Measurements from ENCODE around the gene ZNF500. TPM values are rescaled to one million over a fixed set of nuclear protein-coding genes. Genes with fewer than 3 reads are reported as not detected.

ZNF500 gene
- total and polyA plus RNA-seq, 2 experiments from 2014 or later: 23.8 to 32.7 TPM

DNA sequence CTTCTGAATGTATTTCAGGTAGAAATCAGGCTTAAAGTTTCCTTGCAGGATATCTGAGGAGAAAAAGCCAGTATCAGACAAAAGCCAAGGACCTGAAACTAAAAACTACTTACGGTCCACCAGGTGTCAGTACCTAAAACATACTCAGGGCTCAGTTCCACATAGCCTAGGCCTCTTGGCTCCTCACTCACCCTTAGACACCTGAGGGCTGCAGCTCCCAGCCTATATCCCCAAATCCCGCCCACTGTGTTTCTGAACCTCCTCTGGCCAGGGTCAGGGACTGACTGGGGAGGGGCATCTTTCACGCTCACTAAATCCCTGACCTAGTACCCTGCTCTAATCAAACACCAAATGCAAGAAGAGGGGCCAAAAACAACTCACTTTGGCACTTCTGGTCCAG lies 44.3 kb upstream of the ZNF500 start:
- TF ChIP-seq, protein P1, sequence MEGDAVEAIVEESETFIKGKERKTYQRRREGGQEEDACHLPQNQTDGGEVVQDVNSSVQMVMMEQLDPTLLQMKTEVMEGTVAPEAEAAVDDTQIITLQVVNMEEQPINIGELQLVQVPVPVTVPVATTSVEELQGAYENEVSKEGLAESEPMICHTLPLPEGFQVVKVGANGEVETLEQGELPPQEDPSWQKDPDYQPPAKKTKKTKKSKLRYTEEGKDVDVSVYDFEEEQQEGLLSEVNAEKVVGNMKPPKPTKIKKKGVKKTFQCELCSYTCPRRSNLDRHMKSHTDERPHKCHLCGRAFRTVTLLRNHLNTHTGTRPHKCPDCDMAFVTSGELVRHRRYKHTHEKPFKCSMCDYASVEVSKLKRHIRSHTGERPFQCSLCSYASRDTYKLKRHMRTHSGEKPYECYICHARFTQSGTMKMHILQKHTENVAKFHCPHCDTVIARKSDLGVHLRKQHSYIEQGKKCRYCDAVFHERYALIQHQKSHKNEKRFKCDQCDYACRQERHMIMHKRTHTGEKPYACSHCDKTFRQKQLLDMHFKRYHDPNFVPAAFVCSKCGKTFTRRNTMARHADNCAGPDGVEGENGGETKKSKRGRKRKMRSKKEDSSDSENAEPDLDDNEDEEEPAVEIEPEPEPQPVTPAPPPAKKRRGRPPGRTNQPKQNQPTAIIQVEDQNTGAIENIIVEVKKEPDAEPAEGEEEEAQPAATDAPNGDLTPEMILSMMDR (IDR thresholded peaks at IDR 0.05; ENCODE audit: low read depth, low read length): no peak
- DNase-seq (ENCODE audit: low read depth in 1 of 2, low spot score in 1 of 2): no peak
- Histone ChIP-seq H3K9me3 (ENCODE audit: low read depth) (no peaks in the 10 kb centered on the region), H3K4me1 (ENCODE audit: low read depth) (no peaks in the 10 kb centered on the region), H3K27me3 (no peaks in the 10 kb centered on the region), H3K27ac (no peak overlapping the region), H3K36me3 (peaks cover 52% of the 10 kb centered on the region), H3K4me3 (no peak overlapping the region)

DNA sequence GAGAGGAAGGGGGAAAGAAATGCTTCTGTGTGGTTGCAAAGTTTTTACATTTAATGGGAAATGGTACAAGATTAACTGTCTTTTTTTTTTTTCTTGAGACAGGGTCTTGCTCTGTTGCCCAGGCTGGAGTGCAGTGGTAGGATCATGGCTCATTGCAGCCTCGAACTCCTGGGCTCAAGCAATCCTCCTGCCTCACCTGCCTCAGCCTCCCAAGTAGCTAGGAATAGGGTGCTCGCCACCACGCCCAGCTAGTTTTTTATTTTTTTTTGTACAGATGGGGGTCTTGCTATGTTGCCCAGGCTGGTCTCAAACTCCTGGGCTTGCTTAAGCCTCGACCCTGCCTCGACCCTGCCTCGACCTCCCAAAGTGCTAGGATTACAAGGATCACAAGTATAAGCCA lies 39.3 kb upstream of the ZNF500 start:
- TF ChIP-seq, protein P1 (IDR thresholded peaks at IDR 0.05; ENCODE audit: low read depth, low read length): no peak
- no peak for DNase-seq (ENCODE audit: low read depth in 1 of 2, low spot score in 1 of 2)
- H3K36me3 ChIP-seq: peaks cover 20% of the 10 kb centered on the region
- H3K9me3 ChIP-seq (ENCODE audit: low read depth): no peaks in the 10 kb centered on the region
- H3K4me1 ChIP-seq (ENCODE audit: low read depth): peaks cover 35% of the 10 kb centered on the region
- peak overlapping the region; percentile 90 for H3K27ac ChIP-seq
- no peak overlapping the region for H3K4me3 ChIP-seq
- H3K27me3 ChIP-seq: no peaks in the 10 kb centered on the region

DNA sequence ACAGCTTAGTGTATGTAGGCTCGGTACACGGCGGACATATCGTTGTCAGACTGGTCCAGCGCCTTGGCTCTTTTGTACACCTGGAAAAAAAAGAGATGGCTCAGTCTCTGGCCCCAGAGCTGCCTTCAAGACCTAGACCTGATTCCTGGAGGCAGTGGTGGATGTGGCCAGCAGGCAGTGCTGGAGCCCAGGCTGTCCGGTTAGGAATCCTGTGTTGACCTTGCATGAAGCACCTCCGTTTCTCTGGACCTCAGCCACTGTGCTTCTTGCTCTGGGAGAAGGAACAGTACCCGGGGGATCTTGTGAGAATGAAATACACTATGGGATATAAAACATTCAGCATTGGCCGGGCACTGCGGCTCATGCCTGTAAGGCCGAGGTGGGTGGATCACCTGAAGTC lies 38.3 kb upstream of the ZNF500 start:
- H3K9me3 ChIP-seq (ENCODE audit: low read depth): no peaks in the 10 kb centered on the region
- no peak overlapping the region for H3K4me3 ChIP-seq
- H3K27me3 ChIP-seq: no peaks in the 10 kb centered on the region
- DNase-seq (ENCODE audit: low read depth in 1 of 2, low spot score in 1 of 2): peak; percentile 27 to 60
- peaks cover 38% of the 10 kb centered on the region for H3K4me1 ChIP-seq (ENCODE audit: low read depth)
- peak overlapping the region; percentile 90 for H3K27ac ChIP-seq
- peaks cover 18% of the 10 kb centered on the region for H3K36me3 ChIP-seq
- TF ChIP-seq, protein P1 (IDR thresholded peaks at IDR 0.05; ENCODE audit: low read depth, low read length): no peak

DNA sequence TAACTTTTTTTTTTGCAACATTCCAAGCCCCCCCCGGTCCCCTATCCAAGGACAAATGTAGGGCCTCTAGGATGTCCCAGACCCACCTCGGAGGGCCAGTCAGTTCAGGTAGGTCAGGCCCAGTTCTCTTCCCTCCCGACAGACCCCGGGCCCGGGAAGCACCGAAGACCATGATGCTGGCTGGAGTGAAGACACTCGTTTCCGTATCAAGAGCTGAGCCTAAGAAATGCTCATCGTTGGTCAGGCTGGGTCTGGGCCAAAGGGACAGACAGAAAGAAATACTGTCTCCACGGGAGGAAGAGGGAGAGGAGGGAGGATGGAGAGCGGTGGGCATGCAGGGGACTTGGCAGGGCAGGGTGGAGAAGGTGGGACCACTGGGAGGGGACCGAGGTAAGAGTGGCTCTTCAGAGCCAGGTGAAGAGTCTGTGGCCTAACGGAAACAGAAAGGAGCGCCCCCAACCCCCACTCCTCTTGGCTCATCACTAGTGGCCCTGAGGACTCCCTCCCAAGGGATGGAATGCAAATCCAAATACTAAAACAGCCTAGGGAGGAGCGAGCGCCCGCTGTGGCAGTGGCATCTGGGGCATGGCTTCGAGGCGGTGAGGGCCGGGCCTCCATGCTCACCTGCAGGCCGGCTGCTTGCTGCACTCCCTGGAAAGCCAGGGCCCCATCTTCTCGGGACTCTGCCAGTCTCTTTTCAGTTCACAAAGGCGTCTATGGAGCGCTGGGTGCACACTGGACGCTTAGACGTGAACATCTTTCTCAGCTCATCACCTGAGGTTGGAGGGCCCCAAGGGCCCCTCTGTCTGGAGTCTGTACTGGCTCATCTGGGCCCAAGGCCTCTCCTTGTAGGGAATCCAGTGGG lies 37.2 kb upstream of the ZNF500 start:
- H3K27me3 ChIP-seq: no peaks in the 10 kb centered on the region
- H3K4me3 ChIP-seq: no peak overlapping the region
- TF ChIP-seq, protein P1 (IDR thresholded peaks at IDR 0.05; ENCODE audit: low read depth, low read length): no peak
- no peaks in the 10 kb centered on the region for H3K9me3 ChIP-seq (ENCODE audit: low read depth)
- peak overlapping the region; percentile 90 for H3K27ac ChIP-seq
- DNase-seq (ENCODE audit: low read depth in 1 of 2, low spot score in 1 of 2): peak in 1 of 2 donors; percentile 13
- H3K36me3 ChIP-seq: peaks cover 19% of the 10 kb centered on the region
- H3K4me1 ChIP-seq (ENCODE audit: low read depth): peaks cover 38% of the 10 kb centered on the region

DNA sequence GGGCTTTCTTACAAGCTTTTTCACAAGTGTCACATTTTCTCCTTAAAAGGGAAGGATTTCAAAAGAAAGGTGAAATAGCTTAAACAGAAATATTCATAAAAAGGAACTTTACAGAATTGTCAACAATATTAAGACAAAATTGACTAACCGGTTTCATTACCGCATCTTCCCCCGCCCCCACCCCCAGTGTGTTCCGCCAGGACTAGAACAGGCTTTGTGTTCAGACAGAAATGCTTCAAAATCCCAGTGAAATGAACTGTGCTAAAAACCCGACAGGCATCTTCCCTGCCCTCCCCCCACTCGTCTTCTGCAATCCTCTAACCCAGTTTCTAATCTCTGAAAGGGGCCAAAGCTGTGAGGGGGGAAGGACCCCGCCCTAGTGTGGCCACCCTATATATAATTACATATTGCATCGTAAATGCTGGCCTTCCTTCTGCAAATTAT lies 36.5 kb upstream of the ZNF500 start:
- no peak for DNase-seq (ENCODE audit: low read depth in 1 of 2, low spot score in 1 of 2)
- peaks cover 38% of the 10 kb centered on the region for H3K4me1 ChIP-seq (ENCODE audit: low read depth)
- H3K27me3 ChIP-seq: no peaks in the 10 kb centered on the region
- H3K27ac ChIP-seq: peak overlapping the region; percentile 90
- TF ChIP-seq, protein P1 (IDR thresholded peaks at IDR 0.05; ENCODE audit: low read depth, low read length): no peak
- peak overlapping the region; percentile 63 for H3K4me3 ChIP-seq
- peaks cover 21% of the 10 kb centered on the region for H3K36me3 ChIP-seq
- no peaks in the 10 kb centered on the region for H3K9me3 ChIP-seq (ENCODE audit: low read depth)

Data from cardiac muscle cell (in vitro differentiated cells and primary cell).